GM21367 (cell line): ENCODE data around the gene JMJD8.
"Not testable (repeated sequence)": the region's sequence is repeated elsewhere in the genome, so short reads cannot be mapped to it uniquely, and the experiment has no call there.

ENCODE experiments used
- ATAC-seq: cut with Tn5 transposase; IDR thresholded peaks from one replicate; pipeline ENCODE4 v1.9.1; 2021; ENCODE audit not compliant: unreplicated experiment

JMJD8 gene

DNA sequence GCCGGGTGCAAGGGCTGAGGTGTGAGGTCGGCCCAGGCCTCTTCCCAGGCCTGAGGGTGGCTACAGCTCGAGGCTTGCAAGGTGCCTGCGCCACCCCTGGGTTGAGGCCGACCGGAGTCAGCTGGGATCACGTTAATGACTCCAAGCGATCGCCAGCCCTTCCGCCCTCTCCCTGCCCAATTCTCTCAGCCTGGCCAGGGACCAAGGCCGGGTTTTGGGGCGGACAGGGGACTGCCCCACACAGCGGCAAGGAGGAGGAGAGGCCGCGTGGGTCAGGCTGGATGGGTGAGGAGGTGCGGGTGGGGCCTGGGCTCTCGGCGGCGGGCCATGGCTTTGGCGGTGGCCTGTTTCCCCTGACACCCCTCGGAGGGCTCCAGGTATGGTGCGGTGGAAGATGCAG is 9.2 kb upstream of the JMJD8 start:
- ATAC-seq: no peak

DNA sequence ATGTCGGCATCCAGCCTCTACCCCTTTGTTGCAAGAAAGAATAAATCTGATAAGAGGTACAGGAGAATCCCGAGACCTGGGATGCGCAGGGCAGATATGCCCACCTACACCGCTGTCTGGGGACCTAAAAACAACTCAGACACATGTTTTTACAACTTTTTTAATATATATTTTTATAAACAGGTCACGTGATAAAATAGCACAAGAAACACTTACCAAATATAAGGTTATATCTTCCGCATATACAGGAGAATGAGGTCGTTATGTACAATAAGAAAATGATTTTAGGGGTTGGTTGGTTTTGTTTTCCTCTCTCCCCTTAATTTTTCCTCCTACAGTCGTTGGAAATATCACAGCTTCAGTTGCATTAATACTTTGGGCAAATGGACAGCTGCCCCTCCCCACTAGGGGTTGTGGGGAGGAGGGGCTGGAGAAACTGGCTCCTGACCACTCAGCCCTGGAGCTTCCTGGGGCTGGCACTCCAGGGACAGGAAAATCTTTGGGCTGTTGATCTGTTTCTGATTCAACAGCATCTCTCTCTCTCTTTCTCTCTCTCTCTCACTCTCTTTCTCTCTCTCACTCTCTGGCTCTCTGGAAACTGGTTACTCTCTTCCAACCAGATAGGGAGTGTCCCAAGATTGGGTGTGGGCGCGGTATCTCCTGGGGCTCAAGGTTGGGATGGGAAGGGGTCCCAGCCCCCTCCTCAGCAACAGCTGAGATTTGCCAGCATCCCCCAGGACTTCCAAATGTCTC is 8.4 kb upstream of the JMJD8 start:
- ATAC-seq: no peak

DNA sequence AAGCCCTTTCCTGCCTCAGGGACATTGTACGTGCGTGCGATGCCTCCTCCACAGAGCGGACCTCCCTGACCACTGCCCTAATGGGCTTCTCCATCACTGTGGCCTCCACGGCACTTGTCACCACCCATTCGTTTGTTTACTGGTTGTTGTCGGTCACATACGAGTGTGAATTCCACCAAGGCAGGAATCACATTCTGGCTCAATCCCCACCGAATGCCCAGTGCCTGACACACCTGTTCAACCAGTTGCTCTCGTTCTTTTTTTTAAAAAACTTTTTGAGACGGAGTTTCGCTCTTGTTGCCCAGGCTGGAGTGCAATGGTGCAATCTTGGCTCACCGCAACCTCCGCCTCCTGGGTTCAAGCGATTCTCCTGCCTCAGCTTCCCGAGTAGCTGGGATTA is 7.1 kb upstream of the JMJD8 start:
- ATAC-seq: not testable (repeated sequence)

GRCh38 chr16:689175-689897 is 5.2 kb upstream of the JMJD8 start:
- ATAC-seq: no peak

GRCh38 chr16:687499-687898 is 3.4 kb upstream of the JMJD8 start:
- ATAC-seq: no peak

- no peak for ATAC-seq
These were observed 2.5 kb upstream of the JMJD8 start for GRCh38 chr16:686459-687260.

DNA sequence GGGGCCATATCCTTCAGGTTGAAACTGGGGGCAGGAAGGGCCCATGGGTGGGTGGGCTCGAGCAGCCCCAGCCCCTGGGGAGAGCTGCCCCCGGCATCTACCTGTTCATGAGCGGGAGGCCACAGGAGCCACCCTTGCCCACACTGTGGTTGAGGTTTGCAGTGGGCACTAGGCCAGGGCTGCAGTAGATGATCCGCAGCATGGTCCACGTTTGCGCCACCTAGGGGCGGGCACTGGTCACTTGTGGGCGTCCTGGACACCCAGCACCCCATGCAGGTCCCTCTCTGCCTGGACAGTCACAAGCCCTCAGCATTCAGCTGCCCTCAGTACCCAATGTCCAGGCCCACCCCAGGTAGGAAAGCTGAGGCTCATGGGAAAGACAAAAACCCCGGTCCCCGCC is 1.8 kb upstream of the JMJD8 start:
- no peak for ATAC-seq

- ATAC-seq: no peak
These were observed 995 bp upstream of the JMJD8 start for GRCh38 chr16:684961-685696.

- no peak for ATAC-seq
These were observed 601 bp downstream of the JMJD8 start for GRCh38 chr16:683396-684070.

DNA sequence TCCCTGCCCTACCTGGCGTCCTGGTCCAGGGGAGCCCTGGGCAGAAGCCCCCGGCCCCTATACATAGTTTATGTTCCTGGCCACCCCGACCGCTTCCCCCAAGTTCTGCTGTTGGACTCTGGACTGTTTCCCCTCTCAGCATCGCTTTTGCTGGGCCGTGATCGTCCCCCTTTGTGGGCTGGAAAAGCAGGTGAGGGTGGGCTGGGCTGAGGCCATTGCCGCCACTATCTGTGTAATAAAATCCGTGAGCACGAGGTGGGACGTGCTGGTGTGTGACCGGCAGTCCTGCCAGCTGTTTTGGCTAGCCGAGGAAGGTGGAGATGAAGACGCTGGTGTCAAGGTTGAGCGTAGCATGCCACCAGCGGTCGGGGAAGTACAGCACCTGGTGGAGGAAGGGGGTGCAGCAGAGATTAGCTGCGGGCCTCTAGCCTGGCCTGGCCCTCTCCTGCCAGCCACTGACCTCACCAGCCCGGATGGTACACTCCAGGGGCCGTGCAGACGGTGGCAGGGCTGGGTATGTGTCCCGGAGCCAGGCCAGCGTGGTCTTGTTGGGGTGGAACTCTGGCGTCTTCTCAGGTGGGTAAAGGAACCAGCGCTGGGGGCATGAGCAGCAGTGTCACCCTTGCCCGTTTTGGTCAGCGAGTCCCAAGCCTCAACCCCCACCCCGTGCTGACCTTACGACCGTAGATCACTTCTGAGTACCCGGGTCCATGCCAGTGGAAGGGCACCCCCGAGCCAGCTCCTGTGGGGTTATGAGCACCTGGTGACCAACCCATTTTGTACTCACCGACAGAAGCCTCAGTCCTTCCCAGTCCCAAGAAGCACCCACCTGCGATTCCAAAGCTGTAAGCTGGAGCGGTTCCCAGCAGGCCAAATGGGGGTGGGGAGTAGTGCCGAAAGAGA is 1.4 kb downstream of the JMJD8 start:
- no peak for ATAC-seq

DNA sequence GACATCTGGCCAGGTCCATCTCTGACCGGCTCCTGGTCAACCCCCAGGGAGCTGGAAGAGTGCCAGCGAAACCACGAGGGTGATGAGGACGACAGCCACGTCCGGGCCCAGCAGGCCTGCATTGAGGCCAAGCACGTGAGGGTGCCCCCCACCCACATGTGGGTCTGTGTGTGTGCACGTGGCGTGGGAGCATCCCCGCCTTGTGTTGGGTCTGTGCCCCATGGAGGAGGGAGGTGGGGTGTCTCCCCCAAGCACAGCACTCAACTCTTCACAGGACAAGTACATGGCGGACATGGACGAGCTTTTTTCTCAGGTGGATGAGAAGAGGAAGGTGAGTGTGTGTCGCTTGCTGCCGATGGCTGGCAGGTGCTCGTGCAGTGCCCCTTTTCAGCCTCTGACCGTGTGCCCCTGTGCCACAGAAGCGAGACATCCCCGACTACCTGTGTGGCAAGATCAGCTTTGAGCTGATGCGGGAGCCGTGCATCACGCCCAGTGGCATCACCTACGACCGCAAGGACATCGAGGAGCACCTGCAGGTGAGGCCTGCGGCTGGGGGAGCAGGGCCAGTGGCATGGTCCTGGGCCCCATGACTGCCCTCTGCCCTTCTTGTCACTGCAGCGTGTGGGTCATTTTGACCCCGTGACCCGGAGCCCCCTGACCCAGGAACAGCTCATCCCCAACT is 2.2 kb downstream of the JMJD8 start:
- no peak for ATAC-seq

- no peak for ATAC-seq
These were observed 3.0 kb downstream of the JMJD8 start for GRCh38 chr16:680967-681745.

DNA sequence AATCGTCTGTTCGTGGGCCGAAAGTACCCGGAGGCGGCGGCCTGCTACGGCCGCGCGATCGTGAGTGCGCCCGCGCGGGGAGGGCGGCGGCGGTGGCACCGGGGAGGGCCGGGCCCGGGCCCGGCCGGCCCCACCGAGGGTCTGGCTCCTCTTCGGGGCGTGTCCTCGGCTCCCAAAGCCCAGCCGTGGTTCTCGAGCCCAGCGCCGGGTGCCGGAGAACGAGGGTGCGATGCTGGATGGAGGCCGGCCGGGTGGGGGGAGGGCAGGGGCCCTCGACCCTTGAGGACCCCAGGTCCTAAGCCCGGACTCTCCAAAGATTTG is 3.5 kb downstream of the JMJD8 start:
- ATAC-seq: no peak

DNA sequence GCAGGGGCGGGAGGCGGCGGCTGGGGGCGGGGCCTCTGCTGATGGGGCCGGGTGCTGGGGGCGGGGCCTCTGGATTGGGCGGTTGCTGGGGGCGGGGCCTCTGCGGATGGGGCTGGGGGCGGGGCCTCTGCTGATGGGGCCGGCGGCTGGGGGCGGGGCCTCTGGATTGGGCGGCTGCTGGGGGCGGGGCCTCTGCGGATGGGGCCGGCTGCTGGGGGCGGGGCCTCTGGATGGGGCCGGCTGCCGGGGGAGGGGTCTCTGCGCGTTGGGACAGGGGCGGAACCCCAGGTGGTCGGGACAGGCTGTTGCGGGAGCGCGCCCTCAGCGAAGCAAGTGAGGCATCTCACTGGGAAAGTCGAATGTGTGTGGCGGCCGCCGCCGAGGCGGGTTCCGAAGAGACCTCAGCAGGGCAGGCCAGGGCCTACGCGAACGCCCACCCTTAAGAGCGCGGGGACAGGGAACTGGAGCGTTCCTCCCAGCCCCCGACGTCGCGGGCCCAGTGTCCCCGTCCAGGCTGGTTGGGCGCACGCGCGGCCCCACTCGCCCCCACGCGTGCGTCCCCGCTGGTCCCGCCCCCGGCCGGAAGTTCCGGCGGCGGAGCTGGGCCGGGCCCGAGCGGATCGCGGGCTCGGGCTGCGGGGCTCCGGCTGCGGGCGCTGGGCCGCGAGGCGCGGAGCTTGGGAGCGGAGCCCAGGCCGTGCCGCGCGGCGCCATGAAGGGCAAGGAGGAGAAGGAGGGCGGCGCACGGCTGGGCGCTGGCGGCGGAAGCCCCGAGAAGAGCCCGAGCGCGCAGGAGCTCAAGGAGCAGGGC is 4.1 kb downstream of the JMJD8 start, which contains the start of gene STUB1:
Gene STUB1, plus strand, starts transcription at position 597 of the 811 bp plus-strand sequence. Its CDS starts 116 bp downstream, at position 713.
- no peak for ATAC-seq

- ATAC-seq: no peak
These were observed 5.0 kb downstream of the JMJD8 start for GRCh38 chr16:678858-679813.

DNA sequence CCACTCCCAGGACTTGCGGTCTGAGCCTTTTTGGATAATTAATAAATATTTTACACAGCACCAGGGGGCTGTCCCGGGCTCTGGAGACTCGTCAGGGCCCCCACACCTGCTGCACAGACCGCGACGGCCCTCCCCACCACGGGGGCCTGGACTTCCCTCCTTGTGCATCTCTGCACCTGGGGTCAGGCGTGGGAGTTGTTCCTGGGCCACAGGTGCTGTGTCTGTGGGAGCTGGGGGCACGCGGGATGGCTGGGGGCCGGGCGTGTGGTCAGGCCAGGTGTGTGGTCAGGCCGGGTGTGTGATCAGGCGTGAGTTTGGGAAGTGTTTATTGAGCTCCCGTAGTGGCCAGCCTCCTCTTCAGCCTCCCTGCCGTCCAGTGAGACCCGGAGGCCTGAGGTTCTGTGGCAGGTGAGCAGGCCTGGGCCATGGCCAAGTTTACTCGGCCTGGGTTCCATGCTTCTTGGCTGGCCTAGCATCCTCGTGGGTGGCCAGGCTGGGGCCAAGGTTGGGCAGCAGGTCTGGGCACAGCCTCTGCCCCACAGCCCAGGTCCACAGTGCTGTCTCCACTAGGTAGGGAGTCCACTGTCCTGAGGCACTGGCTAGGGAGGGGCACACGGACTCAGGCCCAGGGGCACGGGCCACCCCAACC is 5.8 kb downstream of the JMJD8 start:
- ATAC-seq: no peak
